WERI-Rb-1 (cell line): ENCODE data around the gene MYOM1.
A peak's percentile ranks its signal among the peaks of the same experiment; 100 is the strongest.
"Not testable (repeated sequence)": the region's sequence is repeated elsewhere in the genome, so short reads cannot be mapped to it uniquely, and the experiment has no call there.

Experiments
- DNase-seq: peaks from one replicate; pipeline ENCODE4 v3.0.0-alpha.2; 2020
- H3K27ac ChIP-seq: fragments of 250-450 bp; sonication (Bioruptor Pico); 2 replicates; pipeline ENCODE4 v1.5.1; 2020; ENCODE audit warnings: mild to moderate bottlenecking, moderate library complexity
- H3K27me3 ChIP-seq: fragments of 250-450 bp; sonication (Bioruptor Pico); 2 replicates; pipeline ENCODE4 v1.5.1; 2021; ENCODE audit warnings: mild to moderate bottlenecking, low read depth, moderate library complexity; ENCODE audit not compliant: insufficient read depth, severe bottlenecking
- H3K36me3 ChIP-seq: fragments of 250-450 bp; sonication (Bioruptor Pico); 2 replicates; pipeline ENCODE4 v1.5.1; 2020; ENCODE audit warnings: mild to moderate bottlenecking, moderate library complexity
- H3K4me3 ChIP-seq: 2 replicates; pipeline ENCODE4 v1.5.1; 2011; ENCODE audit warnings: low read depth, mild to moderate bottlenecking, control low read depth, low read length
- H3K9me3 ChIP-seq: fragments of 250-450 bp; sonication (Bioruptor Pico); 2 replicates; pipeline ENCODE4 v1.5.1; 2021; ENCODE audit warnings: mild to moderate bottlenecking, moderate library complexity; ENCODE audit not compliant: severe bottlenecking
- CTCF ChIP-seq: IDR thresholded peaks from 2 replicates; pipeline ENCODE4 v1.5.1; 2011; ENCODE audit warnings: low read depth, mild to moderate bottlenecking, control low read depth, inconsistent platforms, low read length

MYOM1 gene

GRCh38 chr18:3221496-3221895 lies 1.7 kb upstream of the MYOM1 start:
- DNase-seq, result no peak
- no peaks in the 10 kb centered on the region for H3K27me3 ChIP-seq
- H3K9me3 ChIP-seq, result no peaks in the 10 kb centered on the region
- no peak overlapping the region for H3K4me3 ChIP-seq
- no peaks in the 10 kb centered on the region for H3K36me3 ChIP-seq
- TF ChIP-seq CTCF, result no peak
- no peak overlapping the region for H3K27ac ChIP-seq

GRCh38 chr18:3220868-3221267 lies 1.1 kb upstream of the MYOM1 start:
- not testable (repeated sequence) for DNase-seq, H3K36me3 ChIP-seq, H3K27ac ChIP-seq, H3K9me3 ChIP-seq, H3K27me3 ChIP-seq, H3K4me3 ChIP-seq

- Histone ChIP-seq H3K36me3 (no peaks in the 10 kb centered on the region; the same call in 1 of the 2 replicates), H3K27me3 (no peaks in the 10 kb centered on the region), H3K27ac (peak overlapping the region; percentile 52), H3K4me3 (peak overlapping the region; percentile 17; the same call in 1 of the 2 replicates), H3K9me3 (no peaks in the 10 kb centered on the region)
- no peak for TF ChIP-seq CTCF
- DNase-seq, result no peak
These were observed 532 bp downstream of the MYOM1 start for GRCh38 chr18:3219241-3219630.

GRCh38 chr18:3218819-3219218 lies 949 bp downstream of the MYOM1 start:
- no peaks in the 10 kb centered on the region for H3K27me3 ChIP-seq
- no peaks in the 10 kb centered on the region for H3K9me3 ChIP-seq
- H3K27ac ChIP-seq, result peak overlapping the region; percentile 52
- H3K4me3 ChIP-seq, result no peak overlapping the region; the same call in 1 of the 2 replicates
- TF ChIP-seq CTCF, result no peak
- H3K36me3 ChIP-seq, result no peaks in the 10 kb centered on the region; the same call in 1 of the 2 replicates
- DNase-seq, result no peak

GRCh38 chr18:3217948-3218647 lies 1.7 kb downstream of the MYOM1 start:
- peak overlapping the region; percentile 30; the same call in 1 of the 2 replicates for H3K27ac ChIP-seq
- peak; percentile 51 for DNase-seq
- no peak overlapping the region for H3K4me3 ChIP-seq
- no peak for TF ChIP-seq CTCF
- H3K9me3 ChIP-seq, result no peaks in the 10 kb centered on the region
- no peaks in the 10 kb centered on the region for H3K27me3 ChIP-seq
- no peaks in the 10 kb centered on the region; the same call in 1 of the 2 replicates for H3K36me3 ChIP-seq

GRCh38 chr18:3216987-3217386 lies 2.8 kb downstream of the MYOM1 start:
- no peak for DNase-seq
- no peaks in the 10 kb centered on the region for H3K27me3 ChIP-seq
- TF ChIP-seq CTCF, result no peak
- H3K36me3 ChIP-seq, result no peaks in the 10 kb centered on the region; the same call in 1 of the 2 replicates
- H3K27ac ChIP-seq, result no peak overlapping the region
- no peaks in the 10 kb centered on the region for H3K9me3 ChIP-seq
- H3K4me3 ChIP-seq, result no peak overlapping the region
